ENCODE measurements around the gene DNAJB13.
"Not testable (repeated sequence)": the region's sequence is repeated elsewhere in the genome, so short reads cannot be mapped to it uniquely, and the experiment has no call there.

Gene DNAJB13

GRCh38 chr11:73977856-73978519 is 27.2 kb downstream of the DNAJB13 start:
- no peak for DNase-seq (ENCODE audit: low read depth in 2 of 2)

GRCh38 chr11:73978576-73979086 is 27.8 kb downstream of the DNAJB13 start:
- no peak for DNase-seq (ENCODE audit: low read depth in 2 of 2)

DNA sequence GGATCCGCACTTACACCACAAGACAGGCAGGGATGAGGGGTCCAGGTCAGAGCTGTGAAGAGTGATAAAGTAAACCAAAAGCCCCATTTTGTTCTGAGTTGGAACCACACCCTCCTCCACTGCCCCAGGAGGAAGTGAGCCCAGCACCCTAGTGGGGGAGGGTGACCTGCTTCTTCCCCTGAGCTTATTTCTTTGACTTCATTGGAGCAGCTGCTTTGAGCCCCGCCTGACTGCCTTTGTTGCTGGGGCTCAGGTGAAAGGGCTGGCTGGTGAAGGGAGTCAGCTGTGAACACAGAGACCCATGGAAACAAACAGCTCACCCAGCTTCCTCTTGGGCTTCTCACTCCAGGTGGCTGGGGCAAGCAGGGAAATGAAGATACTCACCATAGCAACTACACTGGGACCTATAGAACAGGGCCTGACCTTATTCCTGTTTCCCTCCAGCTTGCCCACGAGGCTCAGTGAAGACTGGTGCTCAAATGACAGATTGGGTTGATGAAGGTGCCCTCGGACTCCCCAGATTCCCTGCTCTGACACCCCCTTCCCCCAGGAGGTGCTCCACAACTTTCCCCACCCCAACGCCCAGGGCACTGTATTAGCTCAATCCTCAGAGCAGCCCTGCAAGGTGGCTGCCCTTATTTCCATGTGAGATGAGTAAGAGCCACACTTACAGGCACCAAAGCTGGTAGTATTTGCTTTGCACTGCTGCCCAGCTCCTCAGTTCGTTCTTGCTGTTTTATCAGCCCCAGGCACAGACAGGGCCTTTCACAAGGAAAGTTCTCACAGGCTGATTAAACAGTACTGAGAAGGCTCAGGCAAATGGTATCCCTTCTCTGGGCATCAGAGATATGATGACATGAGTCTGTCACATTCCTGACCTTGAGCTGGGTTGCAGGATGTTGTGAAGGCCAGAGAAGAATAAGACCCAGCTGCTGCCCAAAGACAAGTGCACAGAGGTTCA is 29.5 kb downstream of the DNAJB13 start:
- peak; percentile 60 for DNase-seq (ENCODE audit: low read depth in 2 of 2)

- no peak for DNase-seq (ENCODE audit: low read depth in 2 of 2)
Measured at GRCh38 chr11:73981051-73981805, 30.4 kb downstream of the DNAJB13 start.

DNA sequence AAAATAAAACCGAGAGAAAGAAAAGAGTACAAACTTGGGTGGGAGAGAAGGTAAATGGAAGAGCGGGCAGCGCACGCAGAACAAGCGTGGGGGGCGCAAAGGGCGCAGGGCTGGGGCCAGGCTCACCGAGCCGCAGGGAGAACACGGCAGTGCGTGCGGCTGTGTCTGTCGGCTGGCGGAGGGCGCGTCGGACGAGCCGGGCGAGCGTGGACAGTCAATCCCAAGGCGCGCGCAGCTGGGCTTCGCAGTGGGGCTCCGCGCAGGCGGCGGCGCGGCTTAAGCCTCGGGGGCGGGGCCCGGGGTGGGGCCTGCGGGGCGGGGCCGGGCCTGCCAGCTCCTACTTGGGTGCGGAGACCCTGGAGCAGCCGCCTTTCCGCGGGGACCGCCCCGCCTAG is 31.8 kb downstream of the DNAJB13 start, which contains the start of gene UCP2:
UCP2 (minus strand) TSS at position 249 of the 395 bp plus-strand sequence. CDS start 4,465 bp downstream, outside the sequence.
- peak; percentile 88 to 89 for DNase-seq (ENCODE audit: low read depth in 2 of 2)

DNA sequence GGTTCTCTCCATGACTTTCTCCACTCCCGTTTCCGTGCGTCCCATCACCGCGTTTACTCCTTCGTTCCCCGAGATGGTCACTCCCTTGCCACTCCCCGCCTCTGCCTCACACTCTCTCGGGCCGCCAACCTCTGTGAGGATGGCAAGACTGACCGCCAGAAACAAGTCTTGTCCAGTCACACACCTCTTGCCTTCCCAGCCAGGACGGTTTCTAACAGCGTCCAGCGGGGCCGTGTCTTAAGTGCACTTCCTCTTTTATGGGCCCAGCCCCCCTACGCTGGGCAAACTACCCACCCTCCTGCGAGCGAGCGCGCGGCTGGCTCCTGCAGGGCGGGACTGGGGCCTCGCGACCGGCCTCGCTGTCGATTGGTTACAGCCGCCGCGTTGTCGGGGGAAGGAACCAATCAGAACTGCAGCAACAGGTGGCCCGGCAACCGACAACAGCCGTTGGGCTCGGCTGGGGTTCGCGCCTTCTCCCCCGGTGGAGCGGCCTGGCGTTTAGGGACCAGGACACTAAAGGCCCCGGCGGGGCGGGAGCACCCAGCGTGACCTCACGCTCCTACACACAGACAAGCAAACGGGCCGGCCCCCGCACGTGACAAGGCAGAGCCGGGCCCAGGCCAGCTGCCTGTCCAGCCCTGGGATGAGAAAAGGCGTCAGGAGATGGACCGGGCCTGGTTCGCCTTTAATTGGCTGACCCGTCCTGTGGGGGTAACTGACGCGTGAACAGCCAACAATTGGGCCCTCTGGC is 32.3 kb downstream of the DNAJB13 start:
- peak; percentile 93 for DNase-seq (ENCODE audit: low read depth in 2 of 2)

DNA sequence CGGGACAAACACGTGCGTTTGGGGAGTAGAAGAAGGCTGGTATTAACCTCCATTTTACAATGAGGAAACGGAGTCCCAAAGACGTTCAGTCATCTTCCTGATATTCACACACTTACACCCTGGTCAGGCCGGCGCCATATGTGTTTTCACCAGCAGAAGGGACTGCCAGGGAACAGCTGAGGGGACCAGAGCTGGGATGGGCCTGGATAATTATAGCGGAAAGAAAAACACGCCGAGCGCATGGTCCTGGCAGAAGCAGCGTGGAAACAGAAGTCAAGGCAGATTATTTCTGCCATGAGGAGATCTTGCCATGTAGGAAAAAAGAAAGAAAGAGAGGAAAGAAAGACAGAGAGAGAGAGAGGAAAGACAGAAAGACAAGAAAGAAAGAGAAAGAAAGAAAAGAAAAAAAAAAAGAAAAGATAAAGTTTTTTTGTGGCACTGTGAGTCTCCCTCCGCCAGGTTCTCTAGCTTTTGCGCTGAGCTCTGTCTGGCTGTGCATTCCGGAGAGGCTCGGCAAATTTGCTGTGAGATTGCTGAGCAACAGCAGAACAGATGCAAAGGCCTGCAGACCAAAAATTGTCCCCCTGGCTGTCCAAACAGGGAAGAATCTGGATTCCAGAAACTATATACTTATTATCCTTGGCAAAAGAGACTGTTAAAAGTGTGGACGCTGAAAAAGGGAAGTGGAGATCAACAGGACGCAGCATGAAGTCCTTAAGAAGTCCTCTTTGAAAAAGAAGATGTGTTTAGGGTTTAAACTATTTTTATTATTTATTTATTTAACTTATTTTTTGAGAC is 33.1 kb downstream of the DNAJB13 start:
- no peak for DNase-seq (ENCODE audit: low read depth in 2 of 2)

GRCh38 chr11:73985661-73986060 is 34.8 kb downstream of the DNAJB13 start:
- not testable (repeated sequence) for DNase-seq (ENCODE audit: low read depth in 2 of 2)

GRCh38 chr11:73988227-73988626 is 37.4 kb downstream of the DNAJB13 start:
- DNase-seq (ENCODE audit: low read depth in 2 of 2) = no peak

DNA sequence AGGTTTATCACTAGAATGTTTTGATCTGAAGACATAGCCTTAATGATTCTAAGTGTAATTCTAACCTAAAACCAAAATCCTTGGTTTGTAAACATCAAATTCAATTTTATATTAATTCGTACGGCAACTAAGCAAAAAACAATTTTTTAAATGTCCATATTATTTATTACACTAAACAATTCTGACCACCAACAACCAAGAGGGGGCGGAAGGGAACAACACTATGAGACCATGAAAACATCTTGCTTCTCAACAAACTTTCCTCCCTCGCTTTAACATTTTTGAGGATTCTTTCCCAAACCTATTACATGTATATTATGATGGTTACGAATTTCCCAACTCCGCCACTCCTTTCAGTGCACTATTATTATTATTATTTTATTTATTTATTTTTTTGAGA is 38.3 kb downstream of the DNAJB13 start:
- DNase-seq (ENCODE audit: low read depth in 2 of 2) = no peak

DNA sequence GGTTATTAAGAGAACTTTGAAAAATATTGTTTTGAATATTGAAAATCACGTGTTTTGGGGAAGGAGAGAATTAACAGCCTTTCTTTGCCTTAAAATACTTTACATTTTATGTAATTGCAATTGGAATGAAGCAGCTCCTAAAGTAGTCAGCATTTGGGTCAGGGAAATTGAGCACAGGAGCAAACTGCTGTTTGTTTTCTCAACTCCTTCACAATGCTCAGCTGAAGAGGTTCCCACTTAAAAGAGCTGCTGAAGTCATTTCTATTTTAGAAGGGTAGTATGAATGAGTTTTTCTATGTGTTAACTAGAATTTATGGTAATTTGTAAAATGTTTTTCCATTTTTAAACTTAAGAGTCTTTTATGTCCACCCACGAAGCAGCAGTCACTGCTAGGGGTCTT is 39.9 kb downstream of the DNAJB13 start:
- DNase-seq (ENCODE audit: low read depth in 2 of 2) = no peak

GRCh38 chr11:73991471-73992006 is 40.7 kb downstream of the DNAJB13 start:
- DNase-seq (ENCODE audit: low read depth in 2 of 2) = no peak

DNA sequence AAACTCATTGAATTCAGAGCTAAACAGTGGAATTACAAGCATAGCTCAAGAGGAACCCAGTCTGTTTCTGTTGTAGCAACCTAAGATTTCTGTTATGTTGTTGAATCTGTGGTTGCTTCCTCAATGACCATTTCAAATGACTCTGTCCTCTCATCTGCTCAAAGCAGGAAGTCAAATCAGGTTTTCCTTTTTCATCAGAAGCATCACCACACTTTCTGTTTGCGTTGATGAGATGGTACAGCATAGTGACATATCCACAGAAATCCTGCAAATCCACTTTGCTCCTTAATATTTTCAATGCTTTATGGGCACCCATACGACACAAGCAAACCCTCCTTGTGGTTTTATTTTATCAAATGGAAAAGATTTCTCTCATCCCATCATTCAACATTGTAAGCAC is 44.4 kb downstream of the DNAJB13 start:
- no peak for DNase-seq (ENCODE audit: low read depth in 2 of 2)

GRCh38 chr11:73995731-73996130 is 44.9 kb downstream of the DNAJB13 start:
- DNase-seq (ENCODE audit: low read depth in 2 of 2) = no peak

GRCh38 chr11:73996161-73996747 is 45.4 kb downstream of the DNAJB13 start:
- DNase-seq (ENCODE audit: low read depth in 2 of 2) = no peak

- no peak for DNase-seq (ENCODE audit: low read depth in 2 of 2)
Measured at GRCh38 chr11:73997120-73997770, 46.4 kb downstream of the DNAJB13 start.

- no peak for DNase-seq (ENCODE audit: low read depth in 2 of 2)
Measured at GRCh38 chr11:73998846-73999575, 48.2 kb downstream of the DNAJB13 start.

DNA sequence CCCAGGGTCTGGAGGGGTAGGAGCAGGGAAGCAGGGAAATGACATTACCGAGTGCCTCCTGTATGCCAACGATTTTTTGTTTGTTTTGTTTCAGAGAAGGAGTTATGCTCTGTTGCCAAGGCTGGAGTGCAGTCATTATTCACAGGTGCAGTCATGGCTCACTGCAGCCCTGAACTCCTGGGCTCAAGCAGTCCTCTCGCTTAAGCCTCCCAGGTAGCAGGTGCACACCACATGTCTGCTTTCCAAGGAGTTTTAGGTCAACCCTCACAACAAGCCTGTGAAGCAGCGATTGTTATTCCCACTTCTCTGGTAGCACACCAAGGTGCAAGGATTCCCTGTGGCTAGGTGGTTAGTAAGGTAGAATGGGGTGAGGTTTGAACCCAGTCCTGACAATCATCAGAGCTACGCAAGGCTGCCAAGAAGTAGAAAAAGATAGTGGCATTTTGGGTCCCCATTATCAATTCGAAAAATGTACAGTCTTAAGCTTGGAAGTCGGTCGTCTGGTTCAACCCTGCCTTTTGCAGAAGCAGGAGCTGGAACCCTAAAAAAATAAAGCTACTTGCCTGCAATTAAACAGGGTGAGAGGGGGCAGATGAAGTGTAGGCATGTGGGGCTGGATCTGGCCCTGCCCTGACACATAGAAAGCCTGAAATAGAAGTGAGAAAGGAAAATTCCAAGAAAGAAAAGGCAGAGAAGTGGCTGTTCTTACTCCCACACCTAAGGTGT is 48.9 kb downstream of the DNAJB13 start:
- no peak for DNase-seq (ENCODE audit: low read depth in 2 of 2)
